Measurements from ENCODE around the gene SCO2.

- TF ChIP-seq, protein P1, sequence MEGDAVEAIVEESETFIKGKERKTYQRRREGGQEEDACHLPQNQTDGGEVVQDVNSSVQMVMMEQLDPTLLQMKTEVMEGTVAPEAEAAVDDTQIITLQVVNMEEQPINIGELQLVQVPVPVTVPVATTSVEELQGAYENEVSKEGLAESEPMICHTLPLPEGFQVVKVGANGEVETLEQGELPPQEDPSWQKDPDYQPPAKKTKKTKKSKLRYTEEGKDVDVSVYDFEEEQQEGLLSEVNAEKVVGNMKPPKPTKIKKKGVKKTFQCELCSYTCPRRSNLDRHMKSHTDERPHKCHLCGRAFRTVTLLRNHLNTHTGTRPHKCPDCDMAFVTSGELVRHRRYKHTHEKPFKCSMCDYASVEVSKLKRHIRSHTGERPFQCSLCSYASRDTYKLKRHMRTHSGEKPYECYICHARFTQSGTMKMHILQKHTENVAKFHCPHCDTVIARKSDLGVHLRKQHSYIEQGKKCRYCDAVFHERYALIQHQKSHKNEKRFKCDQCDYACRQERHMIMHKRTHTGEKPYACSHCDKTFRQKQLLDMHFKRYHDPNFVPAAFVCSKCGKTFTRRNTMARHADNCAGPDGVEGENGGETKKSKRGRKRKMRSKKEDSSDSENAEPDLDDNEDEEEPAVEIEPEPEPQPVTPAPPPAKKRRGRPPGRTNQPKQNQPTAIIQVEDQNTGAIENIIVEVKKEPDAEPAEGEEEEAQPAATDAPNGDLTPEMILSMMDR (conservative IDR thresholded peaks at IDR 0.05), result no peak
- no peak for TF ChIP-seq EZH2 (IDR thresholded peaks at IDR 0.05; ENCODE audit: low read depth)
Observed at GRCh38 chr22:50508897-50509296, 16.5 kb downstream of the SCO2 start.
